ENCODE measurements around the gene GPS2. TPM values are rescaled to one million over a fixed set of nuclear protein-coding genes. Genes with fewer than 3 reads are reported as not detected.

The GPS2 gene
- total and polyA plus RNA-seq, 3 donors from 2014 or later = 204 to 239 (median 219) TPM

- H3K4me3 ChIP-seq = peak overlapping the region; percentile 84 to 86
- no peaks in the 10 kb centered on the region for H3K9me3 ChIP-seq
- H3K36me3 ChIP-seq (ENCODE audit: low read depth, missing control alignments) = no peaks in the 10 kb centered on the region
- intact Hi-C loops (cut with DNase I; ENCODE audit: low total_unique reads) = no loop called here
- 15 to 31% methylated on average over 20 to 30 of the region's 30 CpGs for WGBS, 2 donors
- peak overlapping the region; percentile 75 to 94 for H3K27ac ChIP-seq
- H3K4me1 ChIP-seq = no peaks in the 10 kb centered on the region
- peak; percentile 31 for DNase-seq
- TF ChIP-seq POLR2A (IDR thresholded peaks at IDR 0.05) = no peak
- TF ChIP-seq, protein P1, sequence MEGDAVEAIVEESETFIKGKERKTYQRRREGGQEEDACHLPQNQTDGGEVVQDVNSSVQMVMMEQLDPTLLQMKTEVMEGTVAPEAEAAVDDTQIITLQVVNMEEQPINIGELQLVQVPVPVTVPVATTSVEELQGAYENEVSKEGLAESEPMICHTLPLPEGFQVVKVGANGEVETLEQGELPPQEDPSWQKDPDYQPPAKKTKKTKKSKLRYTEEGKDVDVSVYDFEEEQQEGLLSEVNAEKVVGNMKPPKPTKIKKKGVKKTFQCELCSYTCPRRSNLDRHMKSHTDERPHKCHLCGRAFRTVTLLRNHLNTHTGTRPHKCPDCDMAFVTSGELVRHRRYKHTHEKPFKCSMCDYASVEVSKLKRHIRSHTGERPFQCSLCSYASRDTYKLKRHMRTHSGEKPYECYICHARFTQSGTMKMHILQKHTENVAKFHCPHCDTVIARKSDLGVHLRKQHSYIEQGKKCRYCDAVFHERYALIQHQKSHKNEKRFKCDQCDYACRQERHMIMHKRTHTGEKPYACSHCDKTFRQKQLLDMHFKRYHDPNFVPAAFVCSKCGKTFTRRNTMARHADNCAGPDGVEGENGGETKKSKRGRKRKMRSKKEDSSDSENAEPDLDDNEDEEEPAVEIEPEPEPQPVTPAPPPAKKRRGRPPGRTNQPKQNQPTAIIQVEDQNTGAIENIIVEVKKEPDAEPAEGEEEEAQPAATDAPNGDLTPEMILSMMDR (IDR thresholded peaks at IDR 0.05) = no peak
- no peaks in the 10 kb centered on the region for H3K27me3 ChIP-seq
Measured at GRCh38 chr17:7315570-7316235, 543 bp upstream of the GPS2 start.

DNA sequence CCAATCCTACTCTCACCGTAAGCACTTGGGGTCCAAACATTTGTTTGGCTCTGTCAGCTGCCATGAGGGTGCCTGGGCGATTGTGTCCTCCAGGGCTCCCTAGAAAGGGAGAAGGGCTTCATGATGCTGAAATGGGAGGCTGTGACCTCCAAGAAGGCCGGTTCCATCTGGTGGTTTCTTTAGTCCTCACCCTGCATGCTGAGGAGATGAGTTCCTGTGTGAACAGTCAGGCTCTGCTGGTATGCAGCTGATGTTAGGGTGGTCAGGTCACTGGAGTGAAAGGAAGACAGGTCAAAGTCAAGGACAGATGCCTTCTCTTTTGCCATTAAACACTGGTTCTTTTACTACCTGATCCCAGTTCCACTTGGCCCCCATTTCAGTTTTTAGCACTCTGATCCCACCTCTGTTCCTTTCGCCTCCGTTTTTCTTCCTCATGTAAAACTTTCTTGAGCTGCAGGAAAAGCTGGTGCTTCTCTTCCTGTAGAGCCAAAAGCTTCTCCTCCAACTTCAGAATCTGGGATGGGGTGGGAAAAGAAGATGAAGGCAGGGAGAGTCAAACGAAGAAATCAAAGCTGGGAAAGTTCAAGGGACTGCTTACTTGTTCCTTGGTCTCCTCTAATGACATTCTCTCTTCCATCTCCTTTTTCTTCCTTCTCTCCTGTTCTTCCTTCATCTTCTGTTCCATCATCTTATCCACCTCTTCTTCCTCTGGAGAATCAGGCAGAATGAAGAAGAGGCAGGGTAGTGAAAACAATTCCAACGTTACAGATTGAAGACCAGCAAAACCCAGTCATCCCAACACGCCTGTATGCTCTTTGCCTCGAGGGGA, 1.1 kb downstream of the GPS2 start:
- WGBS, 2 donors = 33 to 40% methylated on average over 8 to 9 of the region's 9 CpGs
- peak overlapping the region in 1 of 2 donors; percentile 94 for H3K27ac ChIP-seq
- no peak for DNase-seq
- H3K4me1 ChIP-seq = peaks cover 6% of the 10 kb centered on the region
- intact Hi-C loops (cut with DNase I; ENCODE audit: low total_unique reads) = no loop called here
- H3K27me3 ChIP-seq = no peaks in the 10 kb centered on the region
- H3K4me3 ChIP-seq = peak overlapping the region; percentile 84 to 86
- no peaks in the 10 kb centered on the region for H3K36me3 ChIP-seq (ENCODE audit: low read depth, missing control alignments)
- no peak for TF ChIP-seq POLR2A (IDR thresholded peaks at IDR 0.05)
- TF ChIP-seq, protein P1 (IDR thresholded peaks at IDR 0.05) = no peak
- H3K9me3 ChIP-seq = no peaks in the 10 kb centered on the region

GRCh38 chr17:7313088-7313889, 1.9 kb downstream of the GPS2 start:
- H3K4me3 ChIP-seq = no peak overlapping the region
- H3K36me3 ChIP-seq (ENCODE audit: low read depth, missing control alignments) = no peaks in the 10 kb centered on the region
- no peaks in the 10 kb centered on the region for H3K9me3 ChIP-seq
- no peak overlapping the region for H3K27ac ChIP-seq
- WGBS, 2 donors = 79 to 87% methylated on average over 6 to 7 of the region's 7 CpGs
- DNase-seq = no peak
- H3K27me3 ChIP-seq = no peaks in the 10 kb centered on the region
- H3K4me1 ChIP-seq = peaks cover 11% of the 10 kb centered on the region
- no peak for TF ChIP-seq POLR2A (IDR thresholded peaks at IDR 0.05)
- TF ChIP-seq, protein P1 (IDR thresholded peaks at IDR 0.05) = no peak
- intact Hi-C loops (cut with DNase I; ENCODE audit: low total_unique reads) = no loop called here

- DNase-seq = no peak
- Histone ChIP-seq H3K4me1 (peaks cover 11% of the 10 kb centered on the region), H3K36me3 (ENCODE audit: low read depth, missing control alignments) (no peaks in the 10 kb centered on the region), H3K27me3 (no peaks in the 10 kb centered on the region), H3K9me3 (no peaks in the 10 kb centered on the region), H3K4me3 (no peak overlapping the region), H3K27ac (no peak overlapping the region)
- TF ChIP-seq, protein P1 (IDR thresholded peaks at IDR 0.05) = no peak
- TF ChIP-seq POLR2A (IDR thresholded peaks at IDR 0.05) = no peak
- WGBS, 2 donors = 70 to 74% methylated on average over 7 of the region's 7 CpGs
- intact Hi-C loops (cut with DNase I; ENCODE audit: low total_unique reads) = no loop called here
Measured at GRCh38 chr17:7312432-7313087, 2.6 kb downstream of the GPS2 start.
